Calu3 (cell line): Measurements from ENCODE around the gene SLC45A2. TPM values are rescaled to one million over a fixed set of nuclear protein-coding genes. Genes with fewer than 3 reads are reported as not detected.
"Not testable (repeated sequence)": the region's sequence is repeated elsewhere in the genome, so short reads cannot be mapped to it uniquely, and the experiment has no call there.

Experiments used
- BruUV-seq: library from RNA; stranded (reverse); fragments of 400-500 nt; replicated peaks from 2 replicates; lab custom pipeline; 2021; lab: Mats Ljungman, UMichigan
- CTCF ChIA-PET: fragments of 300-600 bp; sonication (Branson Sonifier 250); formaldehyde crosslinking; loops from one replicate; lab custom pipeline; 2022; ENCODE audit warnings: antibody characterized with exemption; lab: Charles Lee
- DNase-seq: peaks from one replicate; pipeline ENCODE4 v3.0.0; 2022
- H3K27ac Mint-ChIP-seq: one replicate; pipeline ENCODE4 v1.8.0; 2022; ENCODE audit warnings: mixed read lengths; ENCODE audit not compliant: unreplicated experiment
- H3K27me3 Mint-ChIP-seq: one replicate; pipeline ENCODE4 v1.8.0; 2022; ENCODE audit warnings: mixed read lengths; ENCODE audit not compliant: unreplicated experiment
- H3K36me3 Mint-ChIP-seq: one replicate; pipeline ENCODE4 v1.8.0; 2022; ENCODE audit warnings: mild to moderate bottlenecking, moderate library complexity, mixed read lengths; ENCODE audit not compliant: insufficient read depth, unreplicated experiment
- H3K4me1 Mint-ChIP-seq: one replicate; pipeline ENCODE4 v1.8.0; 2022; ENCODE audit warnings: mild to moderate bottlenecking, low read depth, mixed read lengths; ENCODE audit not compliant: unreplicated experiment
- H3K4me3 Mint-ChIP-seq: one replicate; pipeline ENCODE4 v1.8.0; 2022; ENCODE audit warnings: mild to moderate bottlenecking, low read depth, moderate library complexity, mixed read lengths; ENCODE audit not compliant: unreplicated experiment
- H3K9me3 Mint-ChIP-seq: one replicate; pipeline ENCODE4 v1.8.0; 2022; ENCODE audit warnings: low read depth, mixed read lengths; ENCODE audit not compliant: unreplicated experiment
- CTCF ChIP-seq: fragments of 200-600 bp; IDR thresholded peaks from one replicate; pipeline ENCODE4 v1.8.0; 2022; ENCODE audit warnings: antibody characterized with exemption; ENCODE audit not compliant: unreplicated experiment
- intact Hi-C: fragments of 100-400 bp; cut with micrococcal nuclease; formaldehyde crosslinking; loops from one replicate; pipeline ENCODE4 v1.10.0; 2022; ENCODE audit not compliant: unreplicated experiment
- total RNA-seq: library from RNA; stranded (reverse); gene quantifications from 2 replicates; pipeline ENCODE4 v1.2.3, GENCODE V29; 2022

Gene SLC45A2
- total RNA-seq, 1 experiment from 2014 or later: not detected

- no peak overlapping the region for H3K4me3 Mint-ChIP-seq
- H3K36me3 Mint-ChIP-seq: no peaks in the 10 kb centered on the region
- TF ChIP-seq CTCF: no peak
- no peaks in the 10 kb centered on the region for H3K4me1 Mint-ChIP-seq
- intact Hi-C loops: no loop called here
- BruUV-seq: no TSS peak
- no peak for DNase-seq
- H3K27me3 Mint-ChIP-seq: peaks cover 16% of the 10 kb centered on the region
- no peaks in the 10 kb centered on the region for H3K9me3 Mint-ChIP-seq
- H3K27ac Mint-ChIP-seq: no peak overlapping the region
- CTCF ChIA-PET: no interaction called here
These were observed 20.3 kb downstream of the SLC45A2 start for GRCh38 chr5:33964132-33964700.

GRCh38 chr5:33958176-33958575, 26.3 kb downstream of the SLC45A2 start:
- Mint-ChIP-seq H3K4me1 (no peaks in the 10 kb centered on the region), H3K36me3 (no peaks in the 10 kb centered on the region), H3K4me3 (no peak overlapping the region), H3K27ac (no peak overlapping the region), H3K9me3 (no peaks in the 10 kb centered on the region), H3K27me3 (peaks cover 16% of the 10 kb centered on the region)
- CTCF ChIA-PET: no interaction called here
- no peak for TF ChIP-seq CTCF
- no peak for DNase-seq
- intact Hi-C loops: no loop called here
- BruUV-seq: no TSS peak

- Mint-ChIP-seq H3K36me3 (no peaks in the 10 kb centered on the region), H3K4me1 (no peaks in the 10 kb centered on the region), H3K4me3 (no peak overlapping the region), H3K9me3 (no peaks in the 10 kb centered on the region), H3K27ac (no peak overlapping the region), H3K27me3 (peaks cover 16% of the 10 kb centered on the region)
- intact Hi-C loops: no loop called here
- CTCF ChIA-PET: interaction anchor here (0.6 kb wide), 1 partner anchor 603 kb away, joined by 3 read pairs; no protein-coding TSS in a partner anchor
- no peak for TF ChIP-seq CTCF
- no peak for DNase-seq
- no TSS peak for BruUV-seq
These were observed 26.8 kb downstream of the SLC45A2 start for GRCh38 chr5:33957577-33958150.

GRCh38 chr5:33952175-33952574, 32.3 kb downstream of the SLC45A2 start:
- H3K4me1 Mint-ChIP-seq, H3K36me3 Mint-ChIP-seq, DNase-seq, intact Hi-C loops, H3K27ac Mint-ChIP-seq, CTCF ChIA-PET, BruUV-seq, H3K9me3 Mint-ChIP-seq, H3K4me3 Mint-ChIP-seq: not testable (repeated sequence)
- peaks cover 27% of the 10 kb centered on the region for H3K27me3 Mint-ChIP-seq

GRCh38 chr5:33944543-33945132, 39.9 kb downstream of the SLC45A2 start:
- Mint-ChIP-seq H3K4me1 (no peaks in the 10 kb centered on the region), H3K27me3 (peaks cover 94% of the 10 kb centered on the region), H3K4me3 (no peak overlapping the region), H3K9me3 (no peaks in the 10 kb centered on the region), H3K36me3 (no peaks in the 10 kb centered on the region), H3K27ac (no peak overlapping the region)
- BruUV-seq: no TSS peak
- no peak for DNase-seq
- TF ChIP-seq CTCF: no peak
- CTCF ChIA-PET: no interaction called here
- intact Hi-C loops: no loop called here
